K562 (cell line): Measurements from ENCODE around the gene C2. TPM values are rescaled to one million over a fixed set of nuclear protein-coding genes. Genes with fewer than 3 reads are reported as not detected.
A peak's percentile ranks its signal among the peaks of the same experiment; 100 is the strongest.

Experiments
- CTCF ChIP-seq, 3 experiments: IDR thresholded peaks in 2 of 3; conservative IDR thresholded peaks in 1 of 3; 2 replicates each; pipeline ENCODE4 v1.5.1; 2011 to 2012; ENCODE audit warnings: low read length in 3 of 3, mild to moderate bottlenecking in 3 of 3, control low read depth in 2 of 3, improper control_type of control experiment in 1 of 3, inconsistent platforms in 1 of 3, low read depth in 1 of 3, mixed read lengths in 1 of 3, moderate library complexity in 1 of 3; ENCODE audit not compliant: insufficient read depth in 2 of 3
- CUX1 ChIP-seq: fragments of 200-800 bp; sonication (Bioruptor generic); IDR thresholded peaks from 2 replicates; pipeline ENCODE4 v1.6.1; 2016; ENCODE audit warnings: missing genetic modification characterization, missing compliant biosample characterization
- DDX20 ChIP-seq: fragments of 450-650 bp; IDR thresholded peaks from 2 replicates; pipeline ENCODE4 v1.6.1; 2016; ENCODE audit warnings: missing genetic modification characterization, low read depth, mild to moderate bottlenecking, missing compliant biosample characterization, moderate library complexity
- E2F3 ChIP-seq: fragments of 250-450 bp; sonication (Bioruptor Pico); IDR thresholded peaks from 2 replicates; pipeline ENCODE4 v1.4.0; 2020; ENCODE audit warnings: mild to moderate bottlenecking
- EP400 ChIP-seq: fragments of 450-650 bp; IDR thresholded peaks from 2 replicates; pipeline ENCODE4 v1.6.1; 2017; ENCODE audit warnings: antibody characterized with exemption, mild to moderate bottlenecking, moderate library complexity
- FUS ChIP-seq: fragments of 200-400 bp; formaldehyde crosslinking; optimal IDR thresholded peaks from 2 replicates; pipeline ENCODE3; 2017; ENCODE audit warnings: low read depth, low read length
- GATAD2B ChIP-seq: fragments of 450-650 bp; IDR thresholded peaks from 2 replicates; pipeline ENCODE4 v1.6.1; 2017; ENCODE audit warnings: mild to moderate bottlenecking, borderline replicate concordance
- IRF9 ChIP-seq: fragments of 450-650 bp; IDR thresholded peaks from 2 replicates; pipeline ENCODE4 v1.6.1; 2016; ENCODE audit warnings: missing biosample characterization, missing genetic modification characterization
- MEIS2 ChIP-seq: fragments of 450-650 bp; IDR thresholded peaks from 2 replicates; pipeline ENCODE4 v1.6.1; 2014; ENCODE audit warnings: mild to moderate bottlenecking; ENCODE audit not compliant: partially characterized antibody
- RAD21 ChIP-seq, 2 experiments: fragments of 250-450 bp in 1 of 2; fragments of 450-650 bp in 1 of 2; sonication (Bioruptor Pico) in 1 of 2; formaldehyde crosslinking in 1 of 2; IDR thresholded peaks in 1 of 2; conservative IDR thresholded peaks in 1 of 2; 2 replicates each; pipeline versions ENCODE4 v1.4.0 to v1.8.0; 2020 to 2022; ENCODE audit warnings: mild to moderate bottlenecking in 2 of 2, moderate library complexity in 1 of 2
- SMAD4 ChIP-seq: fragments of 250-450 bp; sonication (Bioruptor Pico); conservative IDR thresholded peaks from 2 replicates; pipeline ENCODE4 v1.8.0; 2021; ENCODE audit warnings: inconsistent platforms, mild to moderate bottlenecking, moderate library complexity
- TRIM28 ChIP-seq: fragments of 450-650 bp; IDR thresholded peaks from 2 replicates; pipeline ENCODE4 v1.6.1; 2017
- ZMIZ1 ChIP-seq, 2 experiments: fragments of 150-350 bp in 1 of 2; IDR thresholded peaks; 2 replicates each; pipeline ENCODE4 v1.6.1; 2012 to 2016; ENCODE audit warnings: low read depth in 2 of 2, low read length in 2 of 2, mild to moderate bottlenecking in 1 of 2, moderate library complexity in 1 of 2
- ZNF124 ChIP-seq: sonication (generic); formaldehyde crosslinking; IDR thresholded peaks from 2 replicates; pipeline ENCODE4 v1.8.1; 2022; ENCODE audit warnings: missing genetic modification reagents
- polyA plus RNA-seq, 8 experiments: library from polyadenylated mRNA; depleted of rRNA in 4 of 8; stranded (reverse) in 5 of 8; unstranded in 3 of 8; fragments of >200 nt; fragmentation: Nextera tagmentation in 2 of 8; fragmentation: Illumina TruSeq in 1 of 8; extraction: Ambion mirVana in 2 of 8; extraction: Trizol in 1 of 8; gene quantifications; 2 replicates each; pipeline versions ENCODE4 v1.2.1 to v1.2.3, GENCODE V29; 2011 to 2014; ENCODE audit warnings: inconsistent platforms in 1 of 8, missing spikeins in 1 of 8
- total RNA-seq, 7 experiments: library from RNA; depleted of rRNA in 6 of 7; stranded (reverse); fragments of >200 nt in 6 of 7; fragmentation: Illumina TruSeq in 2 of 7; extraction: Trizol in 2 of 7; gene quantifications; 2 replicates each; pipeline versions ENCODE4 v1.2.1 to v1.2.3, GENCODE V29; 2011 to 2021; ENCODE audit warnings: low replicate concordance in 1 of 7

The C2 gene
- total and polyA plus RNA-seq, 9 of the 15 experiments (the other 6 are each of a cell fraction or from before 2014, with no cell fraction given), result 0.05 to 1.1 (median 0.39) TPM; not detected in 1

GRCh38 chr6:31897612-31898382, 29.7 kb upstream of the C2 start, which contains the start of gene EHMT2 (continued):
- TF ChIP-seq CUX1 (CRISPR knock-in tag), result no peak
- no peak; the same call in 1 of the 2 replicates for TF ChIP-seq GATAD2B
- TF ChIP-seq ZMIZ1 (IDR thresholded peaks at IDR 0.05; ENCODE audit: low read depth in 2 of 2, low read length in 2 of 2), result no peak; a peak in 1 of 4 replicates
- no peak for TF ChIP-seq FUS
- no peak for TF ChIP-seq TRIM28
- no peak for TF ChIP-seq DDX20 (tag)
- peak; percentile 67; the same call in 1 of the 2 replicates for TF ChIP-seq SMAD4 (CRISPR knock-in tag)
- no peak for TF ChIP-seq IRF9 (tag)
- peak; percentile 7 to 22 (median 15); a peak in 1 of 6 replicates for TF ChIP-seq CTCF (IDR thresholded peaks at IDR 0.05 in 2 of 3, conservative IDR thresholded peaks at IDR 0.05 in 1 of 3; ENCODE audit: insufficient read depth in 2 of 3, low read depth in 1 of 3, low read length in 3 of 3)
- 0 out of 4 replicates have a peak, but pooled peaks of 1 of the 2 experiments have one; percentile 15 for TF ChIP-seq RAD21 (CRISPR knock-in tag; conservative IDR thresholded peaks at IDR 0.05 in 1 of 2, IDR thresholded peaks at IDR 0.05 in 1 of 2)
- TF ChIP-seq EP400, result peak; percentile 65; the same call in 1 of the 2 replicates
- no peak for TF ChIP-seq ZNF124
- peak; percentile 81; the same call in 1 of the 2 replicates for TF ChIP-seq E2F3 (CRISPR knock-in tag)
- peak; percentile 9 for TF ChIP-seq MEIS2
